HPDE6-E6E7 (cell line): ENCODE measurements around the gene TRHDE.
"Not testable (repeated sequence)": the region's sequence is repeated elsewhere in the genome, so short reads cannot be mapped to it uniquely, and the experiment has no call there.

ENCODE experiments used
- DNase-seq: peaks from one replicate; pipeline ENCODE4 v3.0.0; 2011; ENCODE audit warnings: missing footprints; ENCODE audit errors: extremely low spot score

Gene TRHDE

GRCh38 chr12:72622556-72622955 is 350.4 kb downstream of the TRHDE start:
- DNase-seq = no peak

- DNase-seq = no peak
Observed at GRCh38 chr12:72631926-72632685, 359.9 kb downstream of the TRHDE start.

- DNase-seq = no peak
Observed at GRCh38 chr12:72642706-72643105, 370.5 kb downstream of the TRHDE start.

GRCh38 chr12:72647139-72647538 is 375.0 kb downstream of the TRHDE start:
- DNase-seq = no peak

- DNase-seq = no peak
Observed at GRCh38 chr12:72658615-72659014, 386.4 kb downstream of the TRHDE start.

GRCh38 chr12:72660174-72660573 is 388.0 kb downstream of the TRHDE start:
- DNase-seq = not testable (repeated sequence)

GRCh38 chr12:72673853-72674252 is 401.7 kb downstream of the TRHDE start:
- DNase-seq = no peak

- DNase-seq = no peak
Observed at GRCh38 chr12:72676556-72676955, 404.4 kb downstream of the TRHDE start.

- DNase-seq = no peak
Observed at GRCh38 chr12:72677139-72677538, 405.0 kb downstream of the TRHDE start.

- no peak for DNase-seq
Observed at GRCh38 chr12:72677846-72678245, 405.7 kb downstream of the TRHDE start.

- DNase-seq = no peak
Observed at GRCh38 chr12:72679147-72679757, 407.1 kb downstream of the TRHDE start.

GRCh38 chr12:72681028-72681427 is 408.9 kb downstream of the TRHDE start:
- no peak for DNase-seq

GRCh38 chr12:72684491-72684890 is 412.3 kb downstream of the TRHDE start:
- DNase-seq = no peak

GRCh38 chr12:72692338-72692737 is 420.2 kb downstream of the TRHDE start:
- no peak for DNase-seq

GRCh38 chr12:72694193-72694592 is 422.0 kb downstream of the TRHDE start:
- no peak for DNase-seq

- no peak for DNase-seq
Observed at GRCh38 chr12:72699362-72699761, 427.2 kb downstream of the TRHDE start.

- DNase-seq = not testable (repeated sequence)
Observed at GRCh38 chr12:72712025-72712424, 439.9 kb downstream of the TRHDE start.

- no peak for DNase-seq
Observed at GRCh38 chr12:72716221-72716620, 444.1 kb downstream of the TRHDE start.

- DNase-seq = no peak
Observed at GRCh38 chr12:72717036-72717435, 444.9 kb downstream of the TRHDE start.
